Adipocyte (in vitro differentiated cells): Measurements from ENCODE around the gene DACH1.

Experiments used
- DNase-seq: peaks from one replicate; pipeline ENCODE4 v3.0.0-alpha.2; 2015; ENCODE audit warnings: low read depth
- H3K27me3 ChIP-seq: replicated peaks from 2 replicates; pipeline ENCODE4 v1.7.0; 2013; ENCODE audit warnings: mild to moderate bottlenecking, low read length, moderate library complexity; ENCODE audit not compliant: control insufficient read depth, insufficient read depth
- H3K36me3 ChIP-seq: 2 replicates; pipeline ENCODE4 v1.7.0; 2013; ENCODE audit warnings: low read length, mild to moderate bottlenecking, moderate library complexity; ENCODE audit not compliant: control insufficient read depth, insufficient read depth, severe bottlenecking
- H3K4me1 ChIP-seq: 2 replicates; pipeline ENCODE4 v1.7.0; 2013; ENCODE audit warnings: mild to moderate bottlenecking, low read length, moderate library complexity; ENCODE audit not compliant: control insufficient read depth, insufficient read depth
- H3K4me3 ChIP-seq: 2 replicates; pipeline ENCODE4 v1.7.0; 2013; ENCODE audit warnings: mild to moderate bottlenecking, low read length, moderate library complexity
- H3K9ac ChIP-seq: 2 replicates; pipeline ENCODE4 v1.7.0; 2013; ENCODE audit warnings: mild to moderate bottlenecking, low read length, moderate library complexity
- H3K9me3 ChIP-seq: 2 replicates; pipeline ENCODE4 v1.7.0; 2013; ENCODE audit warnings: mild to moderate bottlenecking, low read length, moderate library complexity; ENCODE audit not compliant: control insufficient read depth

The DACH1 gene

DNA sequence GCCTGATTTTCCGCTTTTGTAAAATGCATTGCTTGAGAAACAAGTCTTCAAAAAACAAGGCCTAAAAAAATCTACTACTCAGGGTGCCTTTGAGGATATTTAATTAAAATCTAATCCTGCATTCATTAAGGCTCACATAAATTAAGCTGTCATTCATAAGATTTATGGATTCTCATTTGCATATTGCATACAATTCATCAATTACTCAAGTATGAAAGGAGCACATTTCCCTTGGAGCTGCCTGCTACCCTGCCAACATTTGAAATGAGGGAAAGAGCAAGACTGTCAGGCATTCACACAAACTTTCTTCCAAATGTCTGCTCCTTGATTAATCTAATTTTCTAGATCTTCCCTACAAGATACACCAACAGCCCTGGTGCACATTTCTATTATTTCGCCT, 140.0 kb downstream of the DACH1 start:
- no peak overlapping the region for H3K9ac ChIP-seq
- no peaks in the 10 kb centered on the region for H3K36me3 ChIP-seq
- no peak for DNase-seq
- H3K27me3 ChIP-seq: no peaks in the 10 kb centered on the region
- no peaks in the 10 kb centered on the region for H3K9me3 ChIP-seq
- H3K4me3 ChIP-seq: no peak overlapping the region
- peaks cover 3% of the 10 kb centered on the region for H3K4me1 ChIP-seq

DNA sequence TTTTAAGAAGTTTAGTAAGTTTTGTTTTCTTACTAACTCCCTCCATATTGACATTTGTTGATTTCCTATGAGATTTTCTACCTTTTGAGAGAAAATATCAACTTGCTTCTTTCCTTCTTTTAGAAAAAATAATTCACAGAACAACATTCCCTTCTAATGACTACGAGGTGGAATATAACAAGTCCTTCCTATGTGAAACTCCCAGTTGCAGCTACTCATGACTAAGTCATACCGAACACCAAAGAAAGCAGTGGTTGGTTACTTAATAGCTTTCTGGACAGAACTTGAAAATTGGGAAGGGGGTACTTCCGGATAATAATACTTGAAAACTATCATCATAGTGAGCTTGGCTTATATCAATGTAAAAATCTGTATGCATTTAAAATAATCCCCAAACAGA, 144.8 kb downstream of the DACH1 start:
- Histone ChIP-seq H3K4me3 (no peak overlapping the region), H3K9me3 (no peaks in the 10 kb centered on the region), H3K36me3 (no peaks in the 10 kb centered on the region), H3K9ac (no peak overlapping the region), H3K4me1 (peaks cover 4% of the 10 kb centered on the region), H3K27me3 (no peaks in the 10 kb centered on the region)
- DNase-seq: no peak

DNA sequence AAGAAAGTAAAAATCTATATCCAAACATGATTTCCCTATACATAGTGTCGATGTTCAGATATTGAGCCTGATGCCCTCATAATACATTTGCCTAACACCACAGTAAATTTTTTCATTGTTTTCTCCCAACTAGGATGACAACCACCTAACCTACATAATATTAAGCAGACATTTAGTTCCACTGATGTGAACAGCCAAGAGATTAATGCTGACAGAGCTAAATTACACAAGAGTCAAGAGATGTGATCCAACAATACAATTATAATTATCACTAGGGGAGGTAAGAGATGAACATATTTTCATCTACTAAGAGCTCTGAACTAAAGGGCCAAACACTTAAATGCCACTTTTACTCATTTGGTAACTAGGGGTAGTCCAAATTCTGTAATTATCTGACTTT, 145.9 kb downstream of the DACH1 start:
- no peak for DNase-seq
- Histone ChIP-seq H3K36me3 (no peaks in the 10 kb centered on the region), H3K9ac (no peak overlapping the region), H3K4me3 (no peak overlapping the region), H3K27me3 (no peaks in the 10 kb centered on the region), H3K9me3 (no peaks in the 10 kb centered on the region), H3K4me1 (peaks cover 3% of the 10 kb centered on the region)

GRCh38 chr13:71718931-71719330, 148.1 kb downstream of the DACH1 start:
- no peak for DNase-seq
- Histone ChIP-seq H3K9me3 (no peaks in the 10 kb centered on the region), H3K9ac (no peak overlapping the region), H3K4me1 (peaks cover 3% of the 10 kb centered on the region), H3K4me3 (no peak overlapping the region), H3K27me3 (no peaks in the 10 kb centered on the region), H3K36me3 (no peaks in the 10 kb centered on the region)

DNA sequence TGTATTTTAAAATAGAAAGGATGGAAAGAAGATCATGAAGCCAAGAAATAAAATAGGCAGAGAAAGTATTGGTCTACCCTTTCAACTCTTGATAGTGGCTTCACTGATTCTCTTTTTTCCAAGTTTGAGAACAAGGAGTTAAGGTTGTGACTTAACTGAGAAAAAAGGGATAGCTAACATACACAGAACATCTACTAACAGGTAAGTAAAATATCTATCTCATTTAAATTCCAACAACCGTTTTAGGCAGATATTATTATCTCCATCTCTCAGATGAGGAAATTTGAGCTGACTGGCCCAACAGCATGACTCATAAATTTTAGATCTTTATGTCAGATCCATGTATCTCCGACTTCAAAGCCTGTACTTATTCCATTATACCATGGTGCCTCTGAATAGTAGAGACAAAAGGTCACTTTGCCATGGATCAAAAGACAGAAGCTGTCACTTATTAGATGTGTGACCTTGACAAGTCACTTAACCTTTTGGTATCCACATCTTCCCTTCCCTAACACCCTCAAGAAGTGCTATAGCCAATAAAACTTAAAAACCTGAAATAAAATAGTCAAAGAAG, 152.1 kb downstream of the DACH1 start:
- DNase-seq: no peak
- H3K4me1 ChIP-seq: no peaks in the 10 kb centered on the region
- no peaks in the 10 kb centered on the region for H3K36me3 ChIP-seq

GRCh38 chr13:71712988-71713653, 153.9 kb downstream of the DACH1 start:
- H3K27me3 ChIP-seq: no peaks in the 10 kb centered on the region
- H3K9ac ChIP-seq: no peak overlapping the region
- H3K36me3 ChIP-seq: no peaks in the 10 kb centered on the region
- H3K9me3 ChIP-seq: no peaks in the 10 kb centered on the region
- no peaks in the 10 kb centered on the region for H3K4me1 ChIP-seq
- H3K4me3 ChIP-seq: no peak overlapping the region
- DNase-seq: no peak

More for the DNA sequence above, 152.1 kb downstream of the DACH1 start:
- H3K4me3 ChIP-seq: no peak overlapping the region
- no peaks in the 10 kb centered on the region for H3K9me3 ChIP-seq
- no peaks in the 10 kb centered on the region for H3K27me3 ChIP-seq
- H3K9ac ChIP-seq: no peak overlapping the region

DNA sequence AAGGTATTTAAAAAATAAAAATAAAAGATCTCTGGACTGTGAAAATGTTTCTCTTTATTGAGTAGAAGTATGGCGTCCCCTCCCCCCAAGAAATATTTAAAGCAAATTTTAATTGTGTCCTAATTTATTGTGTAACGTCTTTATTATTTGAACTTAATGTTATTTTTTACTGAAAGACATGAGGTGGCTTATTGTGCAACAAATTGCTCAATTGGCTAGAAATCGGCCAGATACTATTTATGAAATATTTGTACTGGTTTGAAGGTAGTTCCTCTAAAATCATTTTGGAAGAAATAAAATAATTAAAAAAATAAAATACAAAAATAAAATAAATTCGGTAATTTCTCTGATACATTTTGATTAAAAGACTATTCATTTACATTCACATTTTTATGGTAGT, 162.3 kb downstream of the DACH1 start:
- H3K4me1 ChIP-seq: peaks cover 5% of the 10 kb centered on the region
- no peak overlapping the region for H3K4me3 ChIP-seq
- no peaks in the 10 kb centered on the region for H3K27me3 ChIP-seq
- DNase-seq: no peak
- no peaks in the 10 kb centered on the region for H3K36me3 ChIP-seq
- H3K9me3 ChIP-seq: no peaks in the 10 kb centered on the region
- no peak overlapping the region for H3K9ac ChIP-seq

DNA sequence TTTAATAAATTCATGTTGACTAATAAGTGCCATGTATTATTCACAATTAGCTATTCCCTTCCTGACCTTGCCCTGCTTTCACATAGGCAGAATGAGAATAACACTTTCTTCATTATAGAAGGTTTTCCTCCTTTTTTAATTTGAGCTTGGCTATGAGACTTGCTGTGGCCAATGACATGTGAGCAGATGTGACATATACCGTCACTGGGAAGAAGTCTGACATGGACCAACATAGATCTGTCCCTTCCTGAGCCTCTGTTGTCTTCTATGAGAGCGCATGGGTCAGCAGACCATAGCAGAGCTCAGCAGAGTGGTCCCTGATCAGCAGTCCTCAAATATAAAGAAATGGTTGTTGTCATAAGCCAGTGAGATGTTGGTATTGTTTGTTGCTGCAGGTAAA, 163.9 kb downstream of the DACH1 start:
- no peak for DNase-seq
- Histone ChIP-seq H3K9me3 (no peaks in the 10 kb centered on the region), H3K36me3 (no peaks in the 10 kb centered on the region), H3K9ac (no peak overlapping the region), H3K4me1 (peaks cover 5% of the 10 kb centered on the region), H3K4me3 (no peak overlapping the region), H3K27me3 (no peaks in the 10 kb centered on the region)

DNA sequence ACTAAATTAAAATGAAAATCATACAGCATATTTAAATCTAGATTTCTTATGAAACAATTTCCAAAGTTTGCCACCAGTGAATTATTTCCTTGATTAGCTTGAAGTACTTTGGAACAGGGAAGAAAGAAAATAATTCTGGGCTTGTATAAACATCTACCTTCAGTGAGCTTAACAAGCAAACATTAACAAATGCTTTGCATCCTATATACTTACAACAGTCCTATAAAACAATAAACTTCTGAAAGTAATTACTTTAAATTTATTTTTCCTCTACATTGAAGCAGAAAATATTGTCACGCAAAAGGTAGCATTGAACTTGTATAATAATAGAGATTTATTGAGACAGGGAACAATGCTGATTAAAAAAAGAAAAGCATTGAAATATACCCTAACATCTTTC, 164.8 kb downstream of the DACH1 start:
- no peak for DNase-seq
- H3K9ac ChIP-seq: no peak overlapping the region

DNA sequence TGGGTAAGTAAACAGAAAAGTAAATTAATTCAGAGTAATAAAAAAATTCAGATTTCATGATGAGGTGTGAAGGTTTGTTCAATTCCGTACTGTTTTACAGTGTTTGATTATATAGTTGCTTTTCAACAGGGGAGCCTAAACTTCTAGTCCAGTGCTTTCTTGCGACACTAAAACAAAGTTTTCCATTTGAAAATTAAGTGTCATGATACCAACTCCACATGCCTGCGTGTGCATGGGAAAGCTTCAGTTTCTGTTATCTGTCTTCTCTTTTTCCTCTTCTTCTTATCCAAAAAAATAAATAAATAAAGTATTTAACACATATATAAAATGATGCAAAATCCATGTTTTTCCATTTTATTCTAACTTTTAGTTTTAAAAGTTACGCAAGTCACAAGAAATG, 165.3 kb downstream of the DACH1 start:
- Histone ChIP-seq H3K4me3 (no peak overlapping the region), H3K4me1 (peaks cover 5% of the 10 kb centered on the region), H3K9ac (no peak overlapping the region), H3K27me3 (no peaks in the 10 kb centered on the region), H3K9me3 (no peaks in the 10 kb centered on the region), H3K36me3 (no peaks in the 10 kb centered on the region)
- DNase-seq: no peak

More for the DNA sequence above, 164.8 kb downstream of the DACH1 start:
- no peaks in the 10 kb centered on the region for H3K36me3 ChIP-seq
- H3K9me3 ChIP-seq: no peaks in the 10 kb centered on the region
- H3K4me3 ChIP-seq: no peak overlapping the region
- H3K4me1 ChIP-seq: peaks cover 5% of the 10 kb centered on the region
- no peaks in the 10 kb centered on the region for H3K27me3 ChIP-seq

DNA sequence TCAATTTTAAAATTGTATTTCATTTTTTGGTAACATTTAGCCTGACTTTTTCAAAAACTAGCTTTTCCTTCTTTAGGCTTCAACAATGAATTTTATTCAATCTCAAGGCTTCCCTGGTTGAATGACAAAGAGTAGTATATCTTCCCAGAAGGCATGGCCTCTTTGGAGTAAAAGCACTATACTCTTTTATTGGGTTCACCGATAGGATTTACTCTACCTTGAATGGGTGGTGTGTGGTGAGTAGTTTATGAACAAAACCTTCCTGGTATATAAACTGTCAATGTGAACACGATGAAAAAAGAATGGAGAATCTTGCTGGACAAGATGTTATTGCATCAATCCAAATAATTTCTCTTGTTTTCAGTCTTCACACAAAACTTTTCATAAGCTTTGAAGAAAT, 167.7 kb downstream of the DACH1 start:
- Histone ChIP-seq H3K36me3 (no peaks in the 10 kb centered on the region), H3K4me3 (no peak overlapping the region), H3K9ac (no peak overlapping the region), H3K27me3 (no peaks in the 10 kb centered on the region), H3K4me1 (peaks cover 3% of the 10 kb centered on the region), H3K9me3 (no peaks in the 10 kb centered on the region)
- DNase-seq: no peak

GRCh38 chr13:71695662-71696061, 171.3 kb downstream of the DACH1 start:
- Histone ChIP-seq H3K4me1 (no peaks in the 10 kb centered on the region), H3K9me3 (no peaks in the 10 kb centered on the region), H3K9ac (no peak overlapping the region), H3K36me3 (no peaks in the 10 kb centered on the region), H3K4me3 (no peak overlapping the region), H3K27me3 (no peaks in the 10 kb centered on the region)
- no peak for DNase-seq
